Activated effector memory CD4-positive, alpha-beta T cell treated with Interleukin-2 at 50 U/mL for 16 hours (primary cell): ENCODE results near the gene FHL5.
"Not testable (repeated sequence)": the region's sequence is repeated elsewhere in the genome, so short reads cannot be mapped to it uniquely, and the experiment has no call there.

Experiments used
- DNase-seq: peaks from one replicate; pipeline ENCODE4 v3.0.0-alpha.2; 2020

FHL5 gene

GRCh38 chr6:96611342-96611991 lies 48.5 kb downstream of the FHL5 start:
- DNase-seq, result no peak

GRCh38 chr6:96613291-96613999 lies 50.5 kb downstream of the FHL5 start:
- DNase-seq, result no peak

GRCh38 chr6:96620851-96621250 lies 57.9 kb downstream of the FHL5 start:
- no peak for DNase-seq

- DNase-seq, result no peak
Measured at GRCh38 chr6:96621983-96622382, 59.1 kb downstream of the FHL5 start.

GRCh38 chr6:96624957-96625356 lies 62.0 kb downstream of the FHL5 start:
- no peak for DNase-seq

GRCh38 chr6:96626759-96627364 lies 63.9 kb downstream of the FHL5 start:
- no peak for DNase-seq

- DNase-seq, result no peak
Measured at GRCh38 chr6:96631248-96631647, 68.3 kb downstream of the FHL5 start.

GRCh38 chr6:96637979-96638378 lies 75.1 kb downstream of the FHL5 start:
- not testable (repeated sequence) for DNase-seq

GRCh38 chr6:96645106-96645505 lies 82.2 kb downstream of the FHL5 start:
- DNase-seq, result no peak

- DNase-seq, result no peak
Measured at GRCh38 chr6:96649926-96650325, 87.0 kb downstream of the FHL5 start.

GRCh38 chr6:96651816-96652215 lies 88.9 kb downstream of the FHL5 start:
- no peak for DNase-seq

GRCh38 chr6:96652552-96652951 lies 89.6 kb downstream of the FHL5 start:
- DNase-seq, result no peak

GRCh38 chr6:96653181-96653580 lies 90.3 kb downstream of the FHL5 start:
- no peak for DNase-seq

GRCh38 chr6:96656567-96656966 lies 93.6 kb downstream of the FHL5 start:
- DNase-seq, result no peak

GRCh38 chr6:96657344-96657743 lies 94.4 kb downstream of the FHL5 start:
- DNase-seq, result no peak

GRCh38 chr6:96659084-96659845 lies 96.3 kb downstream of the FHL5 start:
- DNase-seq, result no peak
